Activated CD4-positive, CD25-positive, alpha-beta regulatory T cell treated with anti-CD3 and anti-CD28 coated beads, Interleukin-2, amount 50 U/mL, for 16 hours (primary cell): ENCODE measurements around the gene NDUFAF5.
"Not testable (repeated sequence)": the region's sequence is repeated elsewhere in the genome, so short reads cannot be mapped to it uniquely, and the experiment has no call there.

Experiments used
- DNase-seq: peaks from one replicate; pipeline ENCODE4 v3.0.0-alpha.2; 2020; ENCODE audit warnings: low read depth, low spot score

Gene NDUFAF5, protein sequence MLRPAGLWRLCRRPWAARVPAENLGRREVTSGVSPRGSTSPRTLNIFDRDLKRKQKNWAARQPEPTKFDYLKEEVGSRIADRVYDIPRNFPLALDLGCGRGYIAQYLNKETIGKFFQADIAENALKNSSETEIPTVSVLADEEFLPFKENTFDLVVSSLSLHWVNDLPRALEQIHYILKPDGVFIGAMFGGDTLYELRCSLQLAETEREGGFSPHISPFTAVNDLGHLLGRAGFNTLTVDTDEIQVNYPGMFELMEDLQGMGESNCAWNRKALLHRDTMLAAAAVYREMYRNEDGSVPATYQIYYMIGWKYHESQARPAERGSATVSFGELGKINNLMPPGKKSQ

DNA sequence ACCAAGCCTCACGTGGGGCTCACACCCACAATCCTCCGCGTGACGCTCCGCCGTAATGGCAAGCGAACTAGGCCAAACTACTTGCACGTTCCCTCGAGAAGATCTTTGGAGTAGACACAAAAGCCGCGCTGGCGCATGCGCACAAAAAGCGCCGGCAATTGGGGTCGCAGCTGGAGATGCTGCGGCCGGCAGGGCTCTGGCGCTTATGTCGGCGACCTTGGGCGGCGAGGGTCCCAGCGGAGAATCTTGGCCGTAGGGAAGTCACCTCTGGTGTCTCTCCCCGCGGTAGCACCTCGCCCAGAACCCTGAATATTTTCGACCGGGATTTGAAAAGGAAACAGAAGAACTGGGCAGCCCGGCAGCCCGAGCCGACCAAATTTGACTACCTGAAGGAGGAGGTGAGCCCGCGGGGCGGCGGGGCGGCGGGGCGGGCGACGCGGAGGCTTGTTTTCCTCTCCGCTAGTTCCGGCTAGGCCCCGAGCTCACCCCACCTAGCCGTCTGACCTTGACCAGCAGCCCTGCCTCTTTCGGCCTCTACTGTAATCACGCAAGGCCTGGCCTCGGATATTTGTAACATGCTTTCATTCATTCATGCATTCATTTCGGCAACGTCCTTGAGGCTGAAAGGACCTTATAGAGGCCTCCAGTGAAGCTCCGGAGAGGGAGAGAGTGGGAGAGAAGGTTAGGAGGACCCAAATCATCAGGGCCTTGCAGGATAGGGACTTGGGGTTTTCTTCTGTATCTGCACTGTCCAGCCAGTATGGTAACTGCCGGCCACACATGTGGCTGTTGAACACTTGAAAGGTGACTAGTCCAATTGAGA lies at the start of gene NDUFAF5, which contains the start of gene ESF1:
Gene NDUFAF5, plus strand, starts transcription at position 136 of the 823 bp plus-strand sequence. Its CDS starts 41 bp downstream, at position 177.
Gene ESF1, minus strand, starts transcription at position 27 of the 823 bp plus-strand sequence. CDS start 1,779 bp downstream, outside the sequence.
- peak; percentile 90 for DNase-seq

DNA sequence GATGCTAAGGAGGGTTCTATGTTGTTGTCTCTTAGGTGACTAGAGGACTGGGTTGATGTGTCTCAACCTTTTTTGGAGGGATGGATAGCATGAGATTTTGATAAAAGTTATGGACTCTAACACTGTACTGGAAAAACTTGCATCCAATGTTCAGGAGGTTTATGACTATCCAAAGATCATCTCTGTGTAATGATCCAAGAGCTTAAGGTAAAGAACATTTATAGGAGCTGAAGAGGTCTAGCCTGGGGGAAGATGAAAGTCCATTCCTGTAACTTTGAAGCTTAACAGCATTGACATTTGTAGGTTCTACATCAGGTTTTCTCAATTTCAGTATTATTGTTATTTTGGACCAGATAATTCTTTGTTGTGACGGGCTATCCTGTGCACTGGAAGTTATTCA lies 49.0 kb upstream of the NDUFAF5 start:
- no peak for DNase-seq

DNA sequence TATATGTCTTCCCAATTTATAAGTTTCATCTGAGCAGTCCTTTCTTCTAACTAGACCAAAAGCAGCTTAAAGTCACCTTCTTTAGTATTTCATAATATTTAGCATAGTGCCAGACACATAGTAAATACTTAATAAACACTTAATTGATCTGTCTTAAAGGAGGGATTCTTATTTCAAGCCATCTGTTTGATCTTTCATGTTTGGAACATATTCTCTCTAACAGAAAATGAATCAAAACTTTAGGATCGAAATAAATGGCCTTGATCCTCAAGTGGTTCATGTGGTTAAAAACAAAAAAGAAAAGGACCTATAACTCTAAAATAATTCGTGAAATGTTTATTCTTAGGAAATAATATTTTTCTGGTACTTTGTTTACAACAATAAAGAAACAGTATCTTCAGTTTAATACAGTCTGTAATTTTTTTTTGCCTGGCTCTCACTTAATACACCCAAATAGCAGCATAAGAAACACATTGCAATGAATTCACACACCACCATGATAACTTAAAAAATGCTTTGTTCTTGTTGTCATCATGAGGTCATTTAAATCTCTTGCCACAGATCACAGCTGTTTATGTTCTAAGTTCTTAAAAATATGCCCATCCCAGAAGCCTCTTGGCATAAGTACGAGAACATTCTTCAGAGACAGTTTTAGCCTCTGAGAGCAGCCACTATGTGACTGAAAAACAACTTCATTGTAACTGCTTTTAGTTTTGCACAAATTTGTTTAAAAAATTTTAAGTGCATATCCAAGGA lies 48.2 kb upstream of the NDUFAF5 start:
- DNase-seq, result no peak

DNA sequence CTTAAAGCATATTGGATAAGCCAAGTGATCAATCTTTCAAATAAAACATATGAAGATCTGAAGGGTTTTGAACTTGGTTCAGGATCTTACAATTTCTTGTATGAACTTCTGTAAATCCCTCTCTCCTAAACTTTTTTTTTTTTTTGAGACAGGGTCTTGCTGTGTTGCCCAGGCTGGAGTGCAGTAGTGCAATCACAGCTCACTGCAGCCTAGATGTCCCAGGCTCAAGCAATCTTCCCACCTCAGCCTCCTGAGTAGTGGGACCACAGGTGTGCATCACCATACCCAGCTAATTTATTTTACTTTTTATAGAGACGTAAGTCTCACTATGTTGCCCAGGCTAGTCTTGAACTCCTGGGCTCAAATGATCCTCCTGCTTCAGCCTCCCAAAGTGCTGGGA lies 46.6 kb upstream of the NDUFAF5 start:
- not testable (repeated sequence) for DNase-seq

DNA sequence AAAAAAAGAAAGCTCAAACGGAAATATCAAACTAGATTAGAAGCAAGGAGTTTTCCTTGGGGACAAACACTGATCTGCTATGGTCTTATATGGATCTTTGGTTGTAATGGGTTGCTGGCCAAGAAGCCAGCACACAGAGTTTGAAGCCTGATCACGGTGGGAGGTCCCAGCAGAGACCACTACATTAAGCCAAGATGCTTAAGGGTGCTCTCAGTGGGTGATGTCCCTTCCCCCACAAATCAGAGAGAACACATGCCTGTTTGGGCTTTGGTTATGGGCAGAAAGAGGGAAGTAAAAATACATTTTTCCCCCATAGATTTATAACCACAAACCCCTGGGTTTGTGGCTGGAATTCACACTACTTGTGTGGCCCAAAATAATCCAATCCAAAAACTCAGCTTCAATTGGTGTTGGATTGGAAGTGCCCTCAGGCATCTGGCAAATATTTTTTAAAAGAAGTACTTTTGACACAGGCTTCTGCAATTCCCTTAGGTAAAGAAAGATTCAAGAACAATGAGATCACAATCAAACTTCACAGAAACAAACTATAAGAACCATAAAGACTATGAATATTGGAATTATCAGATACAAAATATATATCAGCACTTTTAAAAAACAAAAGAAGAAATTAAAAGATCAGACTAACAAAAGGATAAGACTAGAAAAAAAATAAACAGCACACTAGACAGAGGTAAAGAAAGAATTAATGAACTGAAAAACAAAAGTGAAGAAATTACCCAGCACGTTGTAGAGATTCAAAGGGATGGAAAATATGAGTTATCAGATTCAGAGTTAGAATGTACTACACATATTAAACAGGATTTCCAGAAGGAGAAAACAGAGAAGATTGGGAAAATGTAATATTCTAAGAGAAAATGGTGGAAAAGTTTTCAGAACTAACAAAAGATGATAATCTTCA lies 44.8 kb upstream of the NDUFAF5 start:
- no peak for DNase-seq

DNA sequence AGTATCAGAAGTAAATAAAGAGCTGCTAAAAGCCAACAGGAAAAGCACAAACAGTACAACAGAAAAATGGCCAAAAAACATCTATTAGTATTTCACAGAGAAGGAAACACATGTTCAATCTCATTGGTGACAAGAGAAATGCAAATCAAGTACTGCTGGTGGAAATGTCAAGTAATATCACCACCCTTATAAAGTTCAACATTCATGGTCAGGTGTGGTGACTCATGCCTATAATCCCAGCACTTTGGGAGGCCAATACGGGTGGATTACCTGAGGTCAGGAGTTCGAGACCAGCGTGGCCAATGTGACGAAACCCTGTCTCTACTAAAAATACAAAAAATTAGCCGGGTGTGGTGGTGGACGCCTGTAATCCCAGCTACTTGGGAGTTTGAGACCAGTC lies 42.9 kb upstream of the NDUFAF5 start:
- no peak for DNase-seq

DNA sequence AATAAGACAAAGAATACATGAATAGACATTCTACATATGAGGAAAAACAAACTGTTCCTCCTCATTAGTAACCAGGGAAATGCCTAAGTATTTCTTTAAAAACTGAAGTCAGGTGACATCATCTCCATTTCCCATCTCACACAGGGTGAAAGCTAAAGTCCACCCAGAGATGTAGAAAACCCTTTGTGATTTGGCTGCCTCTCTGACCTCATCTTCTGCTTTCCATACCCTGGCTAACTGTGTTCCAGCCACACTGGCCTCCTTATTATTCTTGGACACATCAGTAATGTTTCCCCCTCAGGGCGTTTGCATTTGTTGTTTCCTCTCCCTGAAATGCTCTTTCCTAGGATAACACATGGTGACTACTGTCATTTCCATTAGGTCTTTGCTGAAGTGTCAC lies 40.5 kb upstream of the NDUFAF5 start:
- DNase-seq, result no peak

DNA sequence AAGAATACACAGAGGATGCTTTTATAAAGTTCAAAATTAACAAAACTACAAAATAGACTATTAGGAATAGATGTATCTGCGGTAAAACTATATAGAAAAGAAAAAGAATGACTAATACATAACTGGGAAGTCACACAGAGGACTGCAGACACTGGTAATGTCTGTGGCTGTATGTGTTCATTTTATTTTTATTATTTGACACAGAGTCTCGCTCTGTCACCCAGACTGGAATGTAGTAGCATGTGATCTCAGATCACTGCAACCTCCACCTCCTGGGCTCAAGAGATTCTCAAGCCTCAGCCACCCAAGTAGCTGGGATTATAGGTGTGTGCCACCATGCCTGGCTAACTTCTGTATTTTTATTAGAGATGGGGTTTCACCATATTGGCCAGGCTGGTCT lies 39.0 kb upstream of the NDUFAF5 start:
- DNase-seq, result no peak

DNA sequence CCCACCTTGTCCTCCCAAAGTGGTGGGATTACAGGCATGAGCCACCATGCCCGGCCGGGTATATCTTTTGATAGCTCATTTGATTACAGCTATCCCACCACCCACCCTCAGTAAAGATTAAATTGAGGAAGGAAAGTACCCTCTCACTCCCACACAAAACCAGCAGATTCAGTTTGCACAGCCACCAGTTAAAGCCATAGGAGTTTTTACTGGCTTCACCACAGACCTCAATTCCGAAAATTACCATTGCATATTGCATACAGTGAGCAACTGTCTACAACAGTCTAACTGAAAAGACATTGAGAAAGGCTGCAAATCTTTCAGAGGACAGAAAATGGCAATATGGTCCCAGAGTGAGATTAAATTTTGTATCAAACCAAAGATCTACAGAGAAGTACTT lies 35.0 kb upstream of the NDUFAF5 start:
- DNase-seq, result no peak

DNA sequence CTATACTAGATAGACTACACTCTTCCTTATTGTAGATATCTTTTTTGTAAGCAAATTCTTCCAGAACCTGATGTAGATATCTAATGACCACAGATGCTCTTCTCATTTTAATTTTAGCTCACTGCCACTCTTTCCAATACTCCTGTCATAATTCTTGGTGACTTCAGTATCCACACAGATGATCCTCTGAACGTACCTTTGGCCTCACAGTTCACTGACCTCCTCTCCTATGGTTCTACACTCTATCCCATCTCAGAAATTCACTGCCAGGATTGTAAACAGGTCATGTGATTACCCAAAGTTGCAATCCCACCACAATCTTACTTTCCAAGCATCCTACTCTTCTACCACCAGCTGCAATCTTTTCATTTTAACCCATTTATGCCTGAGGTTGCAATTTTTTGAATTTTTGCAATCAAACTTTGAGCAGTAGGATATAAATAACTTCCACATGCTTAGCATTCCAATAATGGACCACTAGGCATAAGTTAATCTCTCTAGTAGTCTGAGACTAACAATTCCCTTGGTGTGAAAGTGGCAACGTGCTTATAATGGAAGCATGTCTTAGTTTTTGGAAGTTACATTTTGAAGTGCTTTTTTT lies 31.3 kb upstream of the NDUFAF5 start:
- DNase-seq, result no peak

DNA sequence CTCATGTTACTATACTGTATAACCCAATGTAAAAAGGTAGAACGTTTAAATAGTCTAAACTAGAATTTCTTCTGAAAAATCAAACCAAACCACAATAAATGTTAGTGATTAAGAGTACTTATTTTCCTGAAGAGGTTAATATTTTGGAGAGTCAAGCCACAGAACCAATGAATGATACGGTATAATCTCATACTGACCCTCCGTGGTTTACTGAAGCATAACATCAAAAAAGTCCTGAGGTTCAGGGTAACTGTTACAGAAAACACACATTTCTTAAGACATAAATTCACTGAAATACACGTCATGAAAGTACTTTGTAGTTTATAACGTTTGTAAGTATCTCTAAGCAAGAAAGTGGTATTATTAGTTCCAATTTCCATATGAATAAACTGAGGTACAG lies 29.0 kb upstream of the NDUFAF5 start:
- DNase-seq, result no peak

DNA sequence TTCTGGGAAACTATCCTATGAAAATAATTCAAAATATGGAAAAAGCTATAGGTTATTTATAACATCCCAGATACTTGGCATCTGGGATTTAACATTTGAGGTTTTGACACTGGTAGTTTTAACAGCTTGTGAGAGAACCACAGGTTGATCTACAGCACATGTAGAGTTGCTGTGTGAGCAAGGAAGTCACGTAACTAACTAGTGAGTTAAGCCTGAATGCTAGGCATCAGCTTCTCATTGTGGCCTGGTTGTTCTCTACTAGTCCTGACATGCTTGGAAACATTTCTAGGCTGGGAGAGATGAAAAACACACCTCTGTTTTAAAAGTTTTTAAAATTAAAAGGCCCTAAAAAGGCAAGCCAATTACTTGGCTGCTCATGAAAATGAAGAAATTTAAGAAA lies 28.3 kb upstream of the NDUFAF5 start:
- DNase-seq, result no peak

DNA sequence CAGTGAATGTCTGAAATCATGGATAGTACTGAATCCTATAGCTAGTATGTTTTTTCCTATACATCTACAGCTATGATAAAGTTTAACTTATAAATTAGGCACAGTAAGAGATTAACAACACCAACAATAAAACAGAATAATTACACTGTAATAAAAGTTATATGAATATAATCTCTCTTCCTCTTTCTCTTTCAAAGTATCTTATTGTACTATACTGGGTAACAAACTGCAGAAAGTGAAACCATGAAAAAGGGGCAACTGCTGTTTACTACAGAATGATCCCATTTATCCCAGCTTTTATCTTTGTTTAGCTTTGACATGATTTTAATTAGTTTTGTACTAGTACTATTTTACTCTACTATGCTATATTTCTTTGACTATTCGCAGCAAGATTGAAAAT lies 25.9 kb upstream of the NDUFAF5 start:
- no peak for DNase-seq

DNA sequence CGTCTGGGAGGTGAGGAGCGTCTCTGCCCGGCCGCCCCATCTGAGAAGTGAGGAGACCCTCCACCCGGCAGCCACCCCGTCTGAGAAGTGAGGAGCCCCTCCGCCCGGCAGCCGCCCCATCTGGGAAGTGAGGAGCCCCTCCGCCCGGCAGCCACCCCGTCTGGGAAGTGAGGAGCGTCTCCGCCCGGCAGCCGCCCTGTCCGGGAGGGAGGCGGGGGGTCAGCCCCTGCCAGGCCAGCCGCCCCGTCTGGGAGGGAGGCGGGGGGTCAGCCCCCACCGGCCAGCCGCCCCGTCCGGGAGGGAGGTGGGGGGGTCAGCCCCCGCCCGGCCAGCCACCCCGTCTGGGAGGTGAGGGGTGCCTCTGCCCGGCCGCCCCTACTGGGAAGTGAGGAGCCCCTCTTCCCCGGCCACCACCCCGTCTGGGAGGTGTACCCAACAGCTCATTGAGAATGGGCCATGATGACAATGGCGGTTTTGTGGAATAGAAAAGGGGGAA lies 24.3 kb upstream of the NDUFAF5 start:
- not testable (repeated sequence) for DNase-seq

DNA sequence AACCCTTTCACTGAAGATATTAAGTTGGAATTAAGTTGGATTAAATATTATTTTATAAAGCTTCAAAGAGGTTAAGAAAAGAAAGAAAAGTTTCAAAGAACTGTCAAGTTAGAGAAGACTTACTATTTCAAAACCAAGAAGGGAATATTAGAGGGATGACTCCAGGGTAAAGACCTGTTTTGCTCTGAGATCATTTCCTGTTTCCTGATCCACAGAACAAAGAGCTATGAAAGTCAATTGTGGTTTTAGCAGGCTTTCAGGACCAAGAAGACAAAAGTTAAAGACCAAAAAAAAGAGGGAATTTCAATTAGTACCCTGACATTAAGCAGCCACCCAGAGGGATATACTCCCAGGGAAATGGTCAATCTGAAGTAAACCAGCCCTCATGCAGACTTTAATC lies 19.5 kb upstream of the NDUFAF5 start:
- no peak for DNase-seq

DNA sequence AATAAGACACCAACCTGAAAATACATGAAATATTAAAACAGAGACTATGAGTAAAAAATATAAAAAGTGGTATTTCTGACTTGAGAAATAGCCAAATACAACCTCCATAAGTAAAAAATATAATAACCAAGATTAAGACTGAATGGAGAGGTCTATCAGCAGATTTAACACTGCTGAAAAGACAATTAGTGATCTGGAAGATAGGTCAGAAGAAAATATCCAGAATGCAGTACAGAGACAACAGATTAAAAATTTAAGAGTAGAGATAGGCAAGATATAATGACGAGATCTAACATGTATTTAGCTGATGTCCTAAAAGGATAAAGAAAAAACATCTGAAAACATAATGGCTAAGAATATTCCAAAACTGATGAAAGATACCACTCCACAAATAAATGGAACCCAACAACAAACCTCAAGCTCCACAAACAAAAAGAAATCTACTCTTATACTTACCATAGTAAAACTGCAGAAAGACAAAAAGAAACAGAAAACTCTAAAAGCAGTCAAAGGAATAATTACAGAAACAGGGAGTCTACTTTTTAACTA lies 18.9 kb upstream of the NDUFAF5 start:
- no peak for DNase-seq

DNA sequence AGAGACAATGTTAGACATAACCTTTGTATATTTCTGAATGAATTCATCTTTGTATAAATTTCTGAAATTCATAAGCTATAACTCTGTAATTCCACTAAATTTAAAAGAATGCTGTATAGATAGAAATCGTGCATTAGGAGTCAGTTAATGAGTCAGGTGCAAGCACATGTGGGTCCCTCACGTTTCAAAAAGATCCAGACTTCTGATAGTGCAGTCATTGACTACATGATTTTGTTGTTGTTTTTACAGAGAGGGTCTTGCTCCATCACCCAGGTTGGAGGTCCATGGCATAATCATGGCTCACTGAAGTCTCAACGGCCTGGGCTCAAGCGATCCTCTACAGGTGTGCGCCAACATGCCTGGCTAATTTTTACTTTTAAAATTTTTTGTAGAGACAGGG lies 14.7 kb upstream of the NDUFAF5 start:
- no peak for DNase-seq

DNA sequence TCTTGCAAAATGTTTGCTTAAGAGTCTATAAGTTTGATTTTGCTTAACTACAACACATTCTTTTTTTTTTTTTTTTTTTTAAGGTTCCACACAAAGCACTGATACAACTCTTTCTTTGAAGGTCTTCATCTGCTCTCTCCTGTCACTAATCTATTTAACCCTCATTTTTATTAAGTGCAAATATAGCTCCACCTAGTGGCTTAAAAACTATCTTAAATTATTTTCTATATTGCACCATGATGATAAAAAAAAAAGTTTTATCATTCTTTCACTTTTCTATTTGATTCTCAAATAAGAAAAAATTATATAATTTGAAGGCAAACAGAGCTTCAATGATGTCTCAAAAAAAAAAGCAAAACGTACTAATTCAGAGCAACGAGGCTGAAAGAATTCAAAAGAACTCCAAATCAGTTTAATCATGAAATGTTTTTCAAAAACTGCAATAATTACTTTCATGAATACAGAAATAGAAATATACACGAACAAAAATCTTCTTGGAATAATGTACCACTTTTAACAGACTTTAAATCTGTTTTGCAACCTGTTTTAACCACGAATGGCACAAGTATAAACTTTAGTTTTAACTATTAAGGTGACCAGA lies 12.9 kb upstream of the NDUFAF5 start:
- DNase-seq, result no peak

DNA sequence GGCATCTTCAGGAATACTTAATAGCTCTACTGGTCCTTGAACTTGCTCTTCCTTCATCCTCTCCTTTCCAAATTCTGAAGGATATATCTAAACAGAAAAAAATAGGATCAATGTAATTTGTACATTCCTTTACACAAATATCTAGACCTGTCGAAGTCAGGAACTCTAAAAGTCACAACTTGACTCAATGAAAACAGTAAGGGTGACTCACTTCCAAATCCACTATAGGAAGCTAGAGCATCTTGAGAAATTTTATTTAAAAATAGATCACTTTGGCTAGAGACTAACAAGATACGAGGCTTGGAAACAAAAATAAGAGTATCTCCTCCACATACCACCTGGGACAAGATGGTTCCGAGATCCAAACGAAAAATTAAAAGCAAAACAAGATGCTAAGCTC lies 12.3 kb upstream of the NDUFAF5 start:
- DNase-seq, result no peak

DNA sequence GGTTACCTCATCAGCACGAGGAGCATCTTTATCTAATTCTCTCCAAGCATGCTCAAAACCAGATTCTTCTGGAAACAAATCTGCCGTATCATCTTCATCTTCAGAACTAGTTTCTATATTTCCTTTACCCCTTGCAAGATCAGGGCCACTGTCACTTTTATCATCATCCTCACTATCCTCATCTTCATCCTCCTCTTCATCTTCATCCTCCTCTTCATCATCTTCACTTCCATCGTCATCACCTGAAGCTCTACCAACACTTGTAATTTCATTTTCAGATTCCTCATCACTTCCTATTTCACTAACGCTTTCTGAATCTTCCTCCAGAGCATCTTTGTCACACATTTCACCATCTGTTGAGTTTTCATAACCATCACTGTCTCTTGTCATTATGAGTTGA lies 9.0 kb upstream of the NDUFAF5 start:
- no peak for DNase-seq
